H1 (cell line): ENCODE results near the gene BATF2. TPM values are rescaled to one million over a fixed set of nuclear protein-coding genes. Genes with fewer than 3 reads are reported as not detected.

ENCODE experiments used
- CTCF ChIA-PET: fragments of 300-600 bp; sonication (Branson Sonifier 250); formaldehyde crosslinking; loops from one replicate; lab custom pipeline; 2021; ENCODE audit not compliant: partially characterized antibody; lab: Charles Lee
- POLR2A ChIA-PET: fragments of 300-600 bp; sonication (Branson Sonifier 250); formaldehyde crosslinking; loops from one replicate; lab custom pipeline; 2021; ENCODE audit warnings: inconsistent platforms; ENCODE audit not compliant: partially characterized antibody; lab: Charles Lee
- DNase-seq, 2 experiments: peaks; one replicate each; pipeline versions ENCODE4 v3.0.0 to v3.0.0-alpha.2; 2010 to 2022; ENCODE audit warnings: low spot score in 2 of 2, low read depth in 1 of 2, mixed read lengths in 1 of 2
- FAIRE-seq: peaks from 2 replicates; lab custom pipeline; 2011; peaks lifted over from hg19 to GRCh38; lab: Jason Lieb, UNC
- H2AFZ ChIP-seq: 2 replicates; pipeline ENCODE4 v1.8.1; 2012; ENCODE audit warnings: low read length, inconsistent platforms
- H2AK5ac ChIP-seq: 2 replicates; pipeline ENCODE4 v1.6.1; 2013; ENCODE audit warnings: low read depth, low read length
- H2BK120ac ChIP-seq: replicated peaks from 2 replicates; pipeline ENCODE3; 2013; ENCODE audit warnings: low read depth, low read length, inconsistent platforms
- H2BK12ac ChIP-seq: 2 replicates; pipeline ENCODE4 v1.6.1; 2013; ENCODE audit warnings: low read depth, low read length
- H2BK15ac ChIP-seq: 2 replicates; pipeline ENCODE4 v1.6.1; 2013; ENCODE audit warnings: low read length
- H2BK20ac ChIP-seq: 2 replicates; pipeline ENCODE4 v1.6.1; 2013; ENCODE audit warnings: low read length
- H2BK5ac ChIP-seq: 2 replicates; pipeline ENCODE4 v1.6.1; 2013; ENCODE audit warnings: low read depth, low read length
- H3K14ac ChIP-seq: 2 replicates; pipeline ENCODE4 v1.6.1; 2013; ENCODE audit warnings: inconsistent platforms; ENCODE audit not compliant: insufficient read length
- H3K18ac ChIP-seq: 2 replicates; pipeline ENCODE4 v1.6.1; 2013; ENCODE audit warnings: low read length; ENCODE audit errors: extremely low read depth
- H3K23ac ChIP-seq: 2 replicates; pipeline ENCODE4 v1.6.1; 2013; ENCODE audit warnings: inconsistent platforms; ENCODE audit not compliant: insufficient read length
- H3K23me2 ChIP-seq: 2 replicates; pipeline ENCODE4 v1.6.1; 2013; ENCODE audit warnings: low read depth, low read length
- H3K27ac ChIP-seq: 2 replicates; pipeline ENCODE4 v1.6.1; 2011; ENCODE audit warnings: low read depth, low read length, inconsistent platforms
- H3K27me3 ChIP-seq, 4 experiments: replicated peaks in 1 of 4; 1 replicate in 1 of 4; 2 replicates in 3 of 4; pipeline versions ENCODE4 v1.6.1 to v1.8.1; 2011 to 2013; ENCODE audit warnings: low read length in 3 of 4, mild to moderate bottlenecking in 3 of 4, inconsistent platforms in 2 of 4, mixed read lengths in 2 of 4, moderate library complexity in 1 of 4; ENCODE audit not compliant: control insufficient read depth in 3 of 4, insufficient read depth in 3 of 4; ENCODE audit errors: extremely low read depth in 1 of 4
- H3K36me3 ChIP-seq, 4 experiments: 2 replicates each; pipeline versions ENCODE4 v1.6.1 to v1.8.1; 2011 to 2013; ENCODE audit warnings: mild to moderate bottlenecking in 4 of 4, low read length in 3 of 4, moderate library complexity in 2 of 4, control low read depth in 1 of 4, inconsistent platforms in 1 of 4; ENCODE audit not compliant: insufficient read depth in 4 of 4, control insufficient read depth in 2 of 4
- H3K4ac ChIP-seq: replicated peaks from 2 replicates; pipeline ENCODE3; 2013; ENCODE audit warnings: low read length, low read depth, mixed read lengths, inconsistent platforms; ENCODE audit not compliant: insufficient read length
- H3K4me1 ChIP-seq, 4 experiments: replicated peaks in 1 of 4; 1 replicate in 1 of 4; 2 replicates in 3 of 4; pipeline versions ENCODE4 v1.6.1 to v1.8.1; 2011 to 2013; ENCODE audit warnings: low read length in 3 of 4, inconsistent platforms in 2 of 4, mixed read lengths in 1 of 4; ENCODE audit not compliant: insufficient read depth in 4 of 4, control insufficient read depth in 3 of 4
- H3K4me2 ChIP-seq, 2 experiments: 2 replicates each; pipeline versions ENCODE4 v1.6.1 to v1.8.1; 2011 to 2013; ENCODE audit warnings: low read depth in 2 of 2, low read length in 2 of 2, control low read depth in 1 of 2, inconsistent platforms in 1 of 2, mild to moderate bottlenecking in 1 of 2; ENCODE audit not compliant: insufficient read depth in 1 of 2
- H3K4me3 ChIP-seq, 4 experiments: fragments of 200-600, 300-600 bp in 1 of 4; sonication (generic), shearing (Covaris generic), sonication (Bioruptor Twin) in 1 of 4; 2 replicates each; pipeline versions ENCODE4 v1.5.1 to v1.8.1; 2011 to 2016; ENCODE audit warnings: low read length in 4 of 4, low read depth in 3 of 4, control low read depth in 2 of 4, inconsistent platforms in 2 of 4, mild to moderate bottlenecking in 2 of 4, mixed read lengths in 1 of 4, moderate library complexity in 1 of 4; ENCODE audit not compliant: insufficient read depth in 2 of 4; ENCODE audit errors: extremely low read depth in 1 of 4
- H3K56ac ChIP-seq: replicated peaks from 2 replicates; pipeline ENCODE3; 2013; ENCODE audit warnings: low read depth, mild to moderate bottlenecking, mixed read lengths, low read length, inconsistent platforms; ENCODE audit not compliant: insufficient read length
- H3K79me1 ChIP-seq: 2 replicates; pipeline ENCODE4 v1.6.1; 2013; ENCODE audit warnings: low read depth, low read length, control low read depth
- H3K79me2 ChIP-seq, 2 experiments: 2 replicates each; pipeline versions ENCODE4 v1.6.1 to v1.8.1; 2012 to 2013; ENCODE audit warnings: low read length in 2 of 2, mild to moderate bottlenecking in 2 of 2, inconsistent platforms in 1 of 2; ENCODE audit not compliant: insufficient read depth in 2 of 2, control insufficient read depth in 1 of 2
- H3K9ac ChIP-seq, 4 experiments: replicated peaks in 1 of 4; 1 replicate in 1 of 4; 2 replicates in 3 of 4; pipeline versions ENCODE4 v1.6.1 to v1.8.1; 2011 to 2013; ENCODE audit warnings: low read depth in 3 of 4, low read length in 3 of 4, control low read depth in 2 of 4, mild to moderate bottlenecking in 2 of 4, moderate library complexity in 2 of 4, inconsistent platforms in 1 of 4; ENCODE audit errors: extremely low read depth in 1 of 4
- H3K9me3 ChIP-seq, 2 experiments: 2 replicates each; pipeline versions ENCODE4 v1.6.1 to v1.8.1; 2012 to 2013; ENCODE audit warnings: mild to moderate bottlenecking in 2 of 2, moderate library complexity in 2 of 2, control low read depth in 1 of 2, inconsistent platforms in 1 of 2, low read depth in 1 of 2, low read length in 1 of 2, mixed read lengths in 1 of 2; ENCODE audit not compliant: insufficient read depth in 2 of 2
- H4K20me1 ChIP-seq, 2 experiments: replicated peaks in 1 of 2; 2 replicates each; pipeline versions ENCODE3 to v1.8.1; 2011 to 2013; ENCODE audit warnings: inconsistent platforms in 2 of 2, low read length in 2 of 2, mild to moderate bottlenecking in 1 of 2; ENCODE audit not compliant: insufficient read depth in 2 of 2, control insufficient read depth in 1 of 2
- H4K5ac ChIP-seq: 2 replicates; pipeline ENCODE4 v1.6.1; 2013; ENCODE audit warnings: low read length, low read depth, mixed read lengths, inconsistent platforms; ENCODE audit not compliant: insufficient read length
- H4K8ac ChIP-seq: 2 replicates; pipeline ENCODE4 v1.8.0; 2013; ENCODE audit warnings: mild to moderate bottlenecking, moderate library complexity, low read length, inconsistent platforms; ENCODE audit not compliant: insufficient read depth; ENCODE audit errors: extremely low read depth
- H4K91ac ChIP-seq: replicated peaks from 2 replicates; pipeline ENCODE3; 2013; ENCODE audit warnings: low read length, mixed read lengths, inconsistent platforms; ENCODE audit not compliant: insufficient read length
- BCL11A ChIP-seq, 2 experiments: IDR thresholded peaks; one replicate each; pipeline ENCODE4 v1.6.1; 2011; ENCODE audit warnings: low read depth in 2 of 2, low read length in 2 of 2, mild to moderate bottlenecking in 2 of 2
- CEBPB ChIP-seq: IDR thresholded peaks from 2 replicates; pipeline ENCODE4 v1.6.1; 2012; ENCODE audit warnings: low read depth, low read length
- CHD1 ChIP-seq: IDR thresholded peaks from 2 replicates; pipeline ENCODE4 v1.6.1; 2012; ENCODE audit warnings: low read depth, low read length, improper control_type of control experiment
- GTF2F1 ChIP-seq: IDR thresholded peaks from 2 replicates; pipeline ENCODE4 v1.6.1; 2012; ENCODE audit warnings: low read depth, low read length, improper control_type of control experiment, borderline replicate concordance
- JUND ChIP-seq: IDR thresholded peaks from 2 replicates; pipeline ENCODE4 v1.6.1; 2011; ENCODE audit warnings: mild to moderate bottlenecking, improper control_type of control experiment, low read length
- POLR2AphosphoS5 ChIP-seq: IDR thresholded peaks from 2 replicates; pipeline ENCODE4 v1.6.1; 2011; ENCODE audit warnings: low read depth, low read length
- SIRT6 ChIP-seq: IDR thresholded peaks from one replicate; pipeline ENCODE4 v1.7.1; 2012; ENCODE audit warnings: low read length, inconsistent platforms
- TAF1 ChIP-seq: IDR thresholded peaks from 2 replicates; pipeline ENCODE4 v1.6.1; 2011; ENCODE audit warnings: mild to moderate bottlenecking, low read depth, low read length
- WGBS, 2 experiments: shearing (Covaris generic) in 1 of 2; methylation state at CpG; one replicate each; pipeline versions ENCODE4 v1.1.6 to v1.1.7; 2013 to 2015; ENCODE audit warnings: low lambda C conversion rate in 2 of 2, mixed read lengths in 2 of 2, inconsistent platforms in 1 of 2, low coverage in 1 of 2, missing lambda C conversion rate in 1 of 2; ENCODE audit not compliant: insufficient replicate concordance in 2 of 2, insufficient coverage in 1 of 2, insufficient read length in 1 of 2; ENCODE audit errors: extremely low coverage in 1 of 2, missing lambda C conversion rate in 1 of 2; 5-methylcytosine and 5-hydroxymethylcytosine counted together
- polyA plus RNA-seq, 7 experiments: library from polyadenylated mRNA; depleted of rRNA in 3 of 7; stranded (reverse) in 5 of 7; unstranded in 2 of 7; fragments of >200 nt in 5 of 7; fragments of 200-250 nt in 2 of 7; gene quantifications; 1 replicate in 5 of 7; 2 replicates in 1 of 7; 4 replicates in 1 of 7; pipeline versions ENCODE4 v1.2.1 to v1.2.3, GENCODE V29; 2011 to 2013; ENCODE audit warnings: missing spikeins in 2 of 7, mixed read lengths in 2 of 7
- total RNA-seq: library from RNA; stranded (reverse); fragmentation: NEBNext Ultra II Directional; extraction: Animal tissue kit (Norgen Biotek cat#: 25700); gene quantifications from 2 replicates; pipeline ENCODE4 v1.2.1, GENCODE V29; 2021
- TF ChIP-seq, protein P1 (sequence below): IDR thresholded peaks from 2 replicates; pipeline ENCODE4 v1.6.1; 2012; ENCODE audit warnings: inconsistent platforms
- TF ChIP-seq, protein P2 (sequence below): IDR thresholded peaks from 2 replicates; pipeline ENCODE4 v1.6.1; 2012; ENCODE audit warnings: low read length, inconsistent platforms

Gene BATF2
- total and polyA plus RNA-seq, 2 of the 8 experiments (the other 6 are each of a cell fraction or from before 2014, with no cell fraction given) = 1.4 to 3.1 TPM

DNA sequence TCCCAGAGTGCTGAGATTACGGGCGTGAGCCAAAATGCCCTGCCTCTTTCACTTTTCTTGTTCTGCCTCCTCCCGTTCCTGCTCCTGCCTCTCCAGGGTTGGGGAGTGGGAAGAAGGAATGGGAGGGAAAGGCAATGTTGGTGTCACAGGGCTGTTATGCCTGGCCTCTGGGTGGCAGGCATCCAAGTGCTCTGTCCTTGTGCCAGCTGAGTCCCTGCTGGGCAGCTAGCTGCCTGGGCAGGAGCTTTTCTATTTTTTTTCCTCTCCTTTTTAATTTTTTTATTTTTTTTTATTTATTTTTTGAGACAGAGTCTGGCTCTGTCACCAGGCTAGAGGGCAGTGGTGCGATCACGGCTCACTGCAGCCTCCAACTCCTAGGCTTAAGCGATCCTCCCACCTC lies 40.2 kb upstream of the BATF2 start:
- H4K5ac ChIP-seq = no peak overlapping the region
- no peak overlapping the region for H2BK120ac ChIP-seq
- H3K27ac ChIP-seq = no peak overlapping the region
- H3K23me2 ChIP-seq = no peaks in the 10 kb centered on the region; the same call in 1 of the 2 replicates
- no peak overlapping the region for H2BK12ac ChIP-seq
- no peak overlapping the region for H3K4ac ChIP-seq
- H3K27me3 ChIP-seq = no peaks in the 10 kb centered on the region
- H2AFZ ChIP-seq = no peak overlapping the region
- no peaks in the 10 kb centered on the region for H4K20me1 ChIP-seq
- no peak overlapping the region for H3K23ac ChIP-seq
- 88% methylated on average over 6 of the region's 6 CpGs; no CpG with 5 or more reads in 1 of the 2 experiments for WGBS, 2 experiments
- H4K91ac ChIP-seq = no peak overlapping the region
- no peak overlapping the region for H2BK15ac ChIP-seq
- no peak overlapping the region for H3K9ac ChIP-seq
- H2BK5ac ChIP-seq = no peak overlapping the region
- no peaks in the 10 kb centered on the region for H3K9me3 ChIP-seq
- FAIRE-seq (no peak), DNase-seq (no peak)
- H4K8ac ChIP-seq = no peak overlapping the region
- H3K4me2 ChIP-seq = no peak overlapping the region
- no peak overlapping the region for H2BK20ac ChIP-seq
- no peak overlapping the region for H2AK5ac ChIP-seq
- H3K36me3 ChIP-seq = no peaks in the 10 kb centered on the region; a peak in 2 of 8 replicates
- ChIA-PET CTCF (interaction anchor here (0.6 to 2.1 kb wide), 6 partner anchors 9 to 149 kb away, joined by 3 to 8 read pairs (median 4); no protein-coding TSS in a partner anchor), POLR2A (interaction anchor here (1.9 kb wide), 1 partner anchor 11 kb away, joined by 5 read pairs; no protein-coding TSS in a partner anchor)
- no peaks in the 10 kb centered on the region; a peak in 1 of 7 replicates for H3K4me1 ChIP-seq
- no peak overlapping the region for H3K4me3 ChIP-seq
- H3K79me2 ChIP-seq = peaks cover 0 to 3% of the 10 kb centered on the region in 2 experiments; a peak in 1 of 4 replicates
- H3K18ac ChIP-seq = no peak overlapping the region; the same call in 1 of the 2 replicates
- H3K14ac ChIP-seq = no peak overlapping the region
- no peak overlapping the region for H3K56ac ChIP-seq
- H3K79me1 ChIP-seq = no peaks in the 10 kb centered on the region
- TF ChIP-seq JUND (no peak), CHD1 (no peak), CEBPB (no peak), BCL11A (IDR thresholded peaks at IDR 0.05; ENCODE audit: low read depth in 2 of 2, low read length in 2 of 2) (no peak), GTF2F1 (no peak), TAF1 (no peak), POLR2AphosphoS5 (no peak), SIRT6 (no peak)
- TF ChIP-seq, protein P1, sequence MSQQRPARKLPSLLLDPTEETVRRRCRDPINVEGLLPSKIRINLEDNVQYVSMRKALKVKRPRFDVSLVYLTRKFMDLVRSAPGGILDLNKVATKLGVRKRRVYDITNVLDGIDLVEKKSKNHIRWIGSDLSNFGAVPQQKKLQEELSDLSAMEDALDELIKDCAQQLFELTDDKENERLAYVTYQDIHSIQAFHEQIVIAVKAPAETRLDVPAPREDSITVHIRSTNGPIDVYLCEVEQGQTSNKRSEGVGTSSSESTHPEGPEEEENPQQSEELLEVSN = no peak
- TF ChIP-seq, protein P2, sequence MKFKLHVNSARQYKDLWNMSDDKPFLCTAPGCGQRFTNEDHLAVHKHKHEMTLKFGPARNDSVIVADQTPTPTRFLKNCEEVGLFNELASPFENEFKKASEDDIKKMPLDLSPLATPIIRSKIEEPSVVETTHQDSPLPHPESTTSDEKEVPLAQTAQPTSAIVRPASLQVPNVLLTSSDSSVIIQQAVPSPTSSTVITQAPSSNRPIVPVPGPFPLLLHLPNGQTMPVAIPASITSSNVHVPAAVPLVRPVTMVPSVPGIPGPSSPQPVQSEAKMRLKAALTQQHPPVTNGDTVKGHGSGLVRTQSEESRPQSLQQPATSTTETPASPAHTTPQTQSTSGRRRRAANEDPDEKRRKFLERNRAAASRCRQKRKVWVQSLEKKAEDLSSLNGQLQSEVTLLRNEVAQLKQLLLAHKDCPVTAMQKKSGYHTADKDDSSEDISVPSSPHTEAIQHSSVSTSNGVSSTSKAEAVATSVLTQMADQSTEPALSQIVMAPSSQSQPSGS = no peak
